GM21367 (cell line): Measurements from ENCODE around the gene PIGQ.

Experiments used
- ATAC-seq: cut with Tn5 transposase; IDR thresholded peaks from one replicate; pipeline ENCODE4 v1.9.1; 2021; ENCODE audit not compliant: unreplicated experiment

PIGQ gene

GRCh38 chr16:566475-567372 lies 3.0 kb upstream of the PIGQ start, which contains the start of gene NHLRC4:
TSS of gene NHLRC4 (plus strand) at chr16:567005. CDS start at chr16:568048, 1,043 bp downstream.
- no peak for ATAC-seq

- ATAC-seq: no peak
Observed at GRCh38 chr16:567373-568256, 2.2 kb upstream of the PIGQ start.

GRCh38 chr16:568401-569258 lies 1.1 kb upstream of the PIGQ start:
- ATAC-seq: no peak

- ATAC-seq: no peak
Observed at GRCh38 chr16:572865-573650, 3.3 kb downstream of the PIGQ start.

GRCh38 chr16:574021-574760 lies 4.4 kb downstream of the PIGQ start:
- no peak for ATAC-seq

GRCh38 chr16:575354-576196 lies 5.8 kb downstream of the PIGQ start:
- no peak for ATAC-seq

- ATAC-seq: no peak
Observed at GRCh38 chr16:576197-576822, 6.5 kb downstream of the PIGQ start.

GRCh38 chr16:576823-577201 lies 7.0 kb downstream of the PIGQ start:
- no peak for ATAC-seq

GRCh38 chr16:577796-578195 lies 8.0 kb downstream of the PIGQ start:
- no peak for ATAC-seq

- ATAC-seq: no peak
Observed at GRCh38 chr16:578232-578869, 8.6 kb downstream of the PIGQ start.

GRCh38 chr16:578870-579405 lies 9.2 kb downstream of the PIGQ start:
- ATAC-seq: no peak

- no peak for ATAC-seq
Observed at GRCh38 chr16:580141-580945, 10.6 kb downstream of the PIGQ start.

GRCh38 chr16:580946-581498 lies 11.3 kb downstream of the PIGQ start:
- no peak for ATAC-seq

GRCh38 chr16:582218-582613 lies 12.4 kb downstream of the PIGQ start:
- no peak for ATAC-seq

- no peak for ATAC-seq
Observed at GRCh38 chr16:582614-583331, 13.0 kb downstream of the PIGQ start.

- ATAC-seq: no peak
Observed at GRCh38 chr16:583470-583814, 13.7 kb downstream of the PIGQ start.
